ENCODE data around the gene TNS3. TPM values are rescaled to one million over a fixed set of nuclear protein-coding genes. Genes with fewer than 3 reads are reported as not detected.

Gene TNS3
- polyA plus RNA-seq, 3 donors: 5.2 to 30.3 (median 7.9) TPM

- Histone ChIP-seq H3K27ac (ENCODE audit: low read depth in 1 of 2, low read length in 2 of 2) (peak overlapping the region in 1 of 2 donors; percentile 39), H3K79me2 (ENCODE audit: insufficient read depth, low read length) (peaks cover 73% of the 10 kb centered on the region), H3K9ac (ENCODE audit: insufficient read depth, low read length, poor library complexity, severe bottlenecking) (peak overlapping the region; percentile 33), H2AFZ (ENCODE audit: insufficient read depth, low read depth, low read length, poor library complexity, severe bottlenecking) (no peak overlapping the region), H3K4me1 (ENCODE audit: control insufficient read depth in 1 of 2, insufficient read depth in 2 of 2, low read length in 2 of 2) (peaks cover 17 to 25% of the 10 kb centered on the region in 2 donors), H3K4me2 (replicated peaks; ENCODE audit: extremely low read depth, low read length, poor library complexity, severe bottlenecking) (no peak overlapping the region), H4K20me1 (ENCODE audit: insufficient read depth, low read length) (peaks cover 95% of the 10 kb centered on the region), H3K27me3 (ENCODE audit: control insufficient read depth in 2 of 2, insufficient read depth in 2 of 2, low read length in 2 of 2) (no peaks in the 10 kb centered on the region), H3K4me3 (replicated peaks in 1 of 3; ENCODE audit: low read depth in 2 of 3, low read length in 3 of 3) (no peak overlapping the region), H3K36me3 (replicated peaks in 1 of 2; ENCODE audit: control insufficient read depth in 1 of 2, insufficient read depth in 2 of 2, low read length in 2 of 2) (peaks cover 7 to 31% of the 10 kb centered on the region in 2 donors), H3K9me3 (replicated peaks in 1 of 2; ENCODE audit: control insufficient read depth in 1 of 2, insufficient read depth in 1 of 2, low read length in 2 of 2) (no peaks in the 10 kb centered on the region)
- Mint-ChIP-seq H3K27ac (peak overlapping the region in 5 of 7 donors; percentile 15 to 91 (median 60)), H3K4me1 (peaks cover 37% of the 10 kb centered on the region), H3K9me3 (no peaks in the 10 kb centered on the region), H3K4me3 (no peak overlapping the region), H3K36me3 (peaks cover 33 to 38% of the 10 kb centered on the region in 2 donors), H3K27me3 (ENCODE audit: low read depth in 3 of 3) (peaks cover 0 to 2% (median 0%) of the 10 kb centered on the region in 3 donors)
- WGBS (ENCODE audit: insufficient coverage): 96% methylated on average over 3 of the region's 7 CpGs
- TF ChIP-seq CTCF (IDR thresholded peaks at IDR 0.05): no peak
- intact Hi-C loops (cut with micrococcal nuclease): loop anchor here in 1 of 2 donors (5.0 kb wide), 2 partner anchors 32 to 47 kb away; no protein-coding TSS in a partner anchor
- DNase-seq: no peak
These were observed 126.7 kb downstream of the TNS3 start for GRCh38 chr7:47454974-47455871.

GRCh38 chr7:47454069-47454973, 127.6 kb downstream of the TNS3 start:
- Histone ChIP-seq H3K27ac (ENCODE audit: low read depth in 1 of 2, low read length in 2 of 2) (peak overlapping the region; percentile 42 to 71), H3K4me2 (replicated peaks; ENCODE audit: extremely low read depth, low read length, poor library complexity, severe bottlenecking) (no peak overlapping the region), H3K79me2 (ENCODE audit: insufficient read depth, low read length) (peaks cover 69% of the 10 kb centered on the region), H4K20me1 (ENCODE audit: insufficient read depth, low read length) (peaks cover 98% of the 10 kb centered on the region), H3K36me3 (replicated peaks in 1 of 2; ENCODE audit: control insufficient read depth in 1 of 2, insufficient read depth in 2 of 2, low read length in 2 of 2) (peaks cover 8 to 39% of the 10 kb centered on the region in 2 donors), H3K9ac (ENCODE audit: insufficient read depth, low read length, poor library complexity, severe bottlenecking) (peak overlapping the region; percentile 33), H3K4me1 (ENCODE audit: control insufficient read depth in 1 of 2, insufficient read depth in 2 of 2, low read length in 2 of 2) (peaks cover 17 to 25% of the 10 kb centered on the region in 2 donors), H2AFZ (ENCODE audit: insufficient read depth, low read depth, low read length, poor library complexity, severe bottlenecking) (no peak overlapping the region), H3K4me3 (replicated peaks in 1 of 3; ENCODE audit: low read depth in 2 of 3, low read length in 3 of 3) (no peak overlapping the region), H3K9me3 (replicated peaks in 1 of 2; ENCODE audit: control insufficient read depth in 1 of 2, insufficient read depth in 1 of 2, low read length in 2 of 2) (no peaks in the 10 kb centered on the region), H3K27me3 (ENCODE audit: control insufficient read depth in 2 of 2, insufficient read depth in 2 of 2, low read length in 2 of 2) (no peaks in the 10 kb centered on the region)
- Mint-ChIP-seq H3K27me3 (ENCODE audit: low read depth in 3 of 3) (peaks cover 0 to 2% (median 0%) of the 10 kb centered on the region in 3 donors), H3K4me3 (no peak overlapping the region), H3K9me3 (no peaks in the 10 kb centered on the region), H3K27ac (peak overlapping the region; percentile 48 to 91 (median 71)), H3K36me3 (peaks cover 35 to 40% of the 10 kb centered on the region in 2 donors), H3K4me1 (peaks cover 37% of the 10 kb centered on the region)
- no peak for TF ChIP-seq CTCF (IDR thresholded peaks at IDR 0.05)
- intact Hi-C loops (cut with micrococcal nuclease): loop anchor here in 1 of 2 donors (5.0 kb wide), 2 partner anchors 33 to 48 kb away; no protein-coding TSS in a partner anchor
- no peak for DNase-seq
- WGBS (ENCODE audit: insufficient coverage): 72% methylated on average over 11 of the region's 14 CpGs

Data from CD14-positive monocyte (primary cell).